ENCODE results near the gene MRPS15.

The MRPS15 gene

GRCh38 chr1:36438715-36439114 is 25.5 kb downstream of the MRPS15 start:
- TF ChIP-seq POLR2AphosphoS5 (IDR thresholded peaks at IDR 0.05; ENCODE audit: low read depth) (no peak), REST (IDR thresholded peaks at IDR 0.05; ENCODE audit: insufficient replicate concordance, low read depth) (no peak), GABPA (IDR thresholded peaks at IDR 0.05; ENCODE audit: low read depth) (no peak), CTCF (IDR thresholded peaks at IDR 0.05; ENCODE audit: insufficient read depth, low read length) (no peak), SPI1 (IDR thresholded peaks at IDR 0.05; ENCODE audit: borderline replicate concordance, low read depth) (no peak)

GRCh38 chr1:36436821-36437220 is 27.4 kb downstream of the MRPS15 start:
- Histone ChIP-seq H3K27ac (replicated peaks) (no peak overlapping the region), H3K27me3 (ENCODE audit: insufficient read depth, poor library complexity, severe bottlenecking) (no peaks in the 10 kb centered on the region), H3K4me3 (replicated peaks; ENCODE audit: insufficient read depth, low read length) (no peak overlapping the region)
- no peak for DNase-seq (ENCODE audit: low read depth in 1 of 2, low spot score in 1 of 2)
- TF ChIP-seq CTCF (IDR thresholded peaks at IDR 0.05; ENCODE audit: insufficient read depth, low read length) (no peak), REST (IDR thresholded peaks at IDR 0.05; ENCODE audit: insufficient replicate concordance, low read depth) (no peak), GABPA (IDR thresholded peaks at IDR 0.05; ENCODE audit: low read depth) (no peak), SPI1 (IDR thresholded peaks at IDR 0.05; ENCODE audit: borderline replicate concordance, low read depth) (no peak), POLR2AphosphoS5 (IDR thresholded peaks at IDR 0.05; ENCODE audit: low read depth) (no peak)

More at GRCh38 chr1:36438715-36439114, 25.5 kb downstream of the MRPS15 start:
- Histone ChIP-seq H3K4me3 (replicated peaks; ENCODE audit: insufficient read depth, low read length) (no peak overlapping the region), H3K27ac (replicated peaks) (no peak overlapping the region), H3K27me3 (ENCODE audit: insufficient read depth, poor library complexity, severe bottlenecking) (no peaks in the 10 kb centered on the region)
- no peak for DNase-seq (ENCODE audit: low read depth in 1 of 2, low spot score in 1 of 2)

- Histone ChIP-seq H3K27ac (replicated peaks) (no peak overlapping the region), H3K27me3 (ENCODE audit: insufficient read depth, poor library complexity, severe bottlenecking) (no peaks in the 10 kb centered on the region), H3K4me3 (replicated peaks; ENCODE audit: insufficient read depth, low read length) (no peak overlapping the region)
- TF ChIP-seq POLR2AphosphoS5 (IDR thresholded peaks at IDR 0.05; ENCODE audit: low read depth) (no peak), SPI1 (IDR thresholded peaks at IDR 0.05; ENCODE audit: borderline replicate concordance, low read depth) (no peak), REST (IDR thresholded peaks at IDR 0.05; ENCODE audit: insufficient replicate concordance, low read depth) (no peak), CTCF (IDR thresholded peaks at IDR 0.05; ENCODE audit: insufficient read depth, low read length) (no peak), GABPA (IDR thresholded peaks at IDR 0.05; ENCODE audit: low read depth) (no peak)
- DNase-seq (ENCODE audit: low read depth in 1 of 2, low spot score in 1 of 2), result no peak
Measured at GRCh38 chr1:36433102-36433501, 31.1 kb downstream of the MRPS15 start.

All from HL-60 (cell line).